ENCODE results near the gene SSH2. TPM values are rescaled to one million over a fixed set of nuclear protein-coding genes. Genes with fewer than 3 reads are reported as not detected.

SSH2 gene
- total RNA-seq, 1 donor from 2014 or later, result 21.9 TPM

DNA sequence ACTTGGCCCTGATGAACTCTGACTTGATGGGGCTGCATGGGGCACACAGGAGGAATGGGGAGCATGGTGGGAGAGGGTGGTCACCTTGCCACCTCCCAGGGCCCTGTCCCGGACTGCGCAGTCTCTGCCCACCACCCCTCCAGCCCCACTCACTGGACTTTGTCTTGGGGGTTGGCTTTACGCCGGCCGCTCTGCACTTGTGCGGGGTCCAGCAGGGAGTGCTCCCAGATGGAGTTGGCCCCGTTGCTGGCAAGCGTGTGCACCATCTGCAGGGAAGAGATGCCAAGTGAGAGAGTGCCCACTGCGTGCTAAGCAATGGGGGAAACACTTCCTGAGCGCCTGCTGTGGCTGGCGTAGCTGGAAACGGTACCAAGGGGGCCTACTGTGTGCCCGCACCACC, 347.3 kb downstream of the SSH2 start:
- Mint-ChIP-seq H3K36me3 (ENCODE audit: unreplicated experiment) (peaks cover 13% of the 10 kb centered on the region), H3K9me3 (ENCODE audit: unreplicated experiment) (no peaks in the 10 kb centered on the region), H3K27ac (ENCODE audit: unreplicated experiment) (no peak overlapping the region), H3K4me1 (ENCODE audit: unreplicated experiment) (peaks cover 37% of the 10 kb centered on the region), H3K27me3 (ENCODE audit: unreplicated experiment) (no peaks in the 10 kb centered on the region), H3K4me3 (ENCODE audit: unreplicated experiment) (no peak overlapping the region)
- TF ChIP-seq, protein P1, sequence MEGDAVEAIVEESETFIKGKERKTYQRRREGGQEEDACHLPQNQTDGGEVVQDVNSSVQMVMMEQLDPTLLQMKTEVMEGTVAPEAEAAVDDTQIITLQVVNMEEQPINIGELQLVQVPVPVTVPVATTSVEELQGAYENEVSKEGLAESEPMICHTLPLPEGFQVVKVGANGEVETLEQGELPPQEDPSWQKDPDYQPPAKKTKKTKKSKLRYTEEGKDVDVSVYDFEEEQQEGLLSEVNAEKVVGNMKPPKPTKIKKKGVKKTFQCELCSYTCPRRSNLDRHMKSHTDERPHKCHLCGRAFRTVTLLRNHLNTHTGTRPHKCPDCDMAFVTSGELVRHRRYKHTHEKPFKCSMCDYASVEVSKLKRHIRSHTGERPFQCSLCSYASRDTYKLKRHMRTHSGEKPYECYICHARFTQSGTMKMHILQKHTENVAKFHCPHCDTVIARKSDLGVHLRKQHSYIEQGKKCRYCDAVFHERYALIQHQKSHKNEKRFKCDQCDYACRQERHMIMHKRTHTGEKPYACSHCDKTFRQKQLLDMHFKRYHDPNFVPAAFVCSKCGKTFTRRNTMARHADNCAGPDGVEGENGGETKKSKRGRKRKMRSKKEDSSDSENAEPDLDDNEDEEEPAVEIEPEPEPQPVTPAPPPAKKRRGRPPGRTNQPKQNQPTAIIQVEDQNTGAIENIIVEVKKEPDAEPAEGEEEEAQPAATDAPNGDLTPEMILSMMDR (IDR thresholded peaks at IDR 0.05), result no peak
- DNase-seq (ENCODE audit: extremely low spot score, unreplicated experiment), result no peak

DNA sequence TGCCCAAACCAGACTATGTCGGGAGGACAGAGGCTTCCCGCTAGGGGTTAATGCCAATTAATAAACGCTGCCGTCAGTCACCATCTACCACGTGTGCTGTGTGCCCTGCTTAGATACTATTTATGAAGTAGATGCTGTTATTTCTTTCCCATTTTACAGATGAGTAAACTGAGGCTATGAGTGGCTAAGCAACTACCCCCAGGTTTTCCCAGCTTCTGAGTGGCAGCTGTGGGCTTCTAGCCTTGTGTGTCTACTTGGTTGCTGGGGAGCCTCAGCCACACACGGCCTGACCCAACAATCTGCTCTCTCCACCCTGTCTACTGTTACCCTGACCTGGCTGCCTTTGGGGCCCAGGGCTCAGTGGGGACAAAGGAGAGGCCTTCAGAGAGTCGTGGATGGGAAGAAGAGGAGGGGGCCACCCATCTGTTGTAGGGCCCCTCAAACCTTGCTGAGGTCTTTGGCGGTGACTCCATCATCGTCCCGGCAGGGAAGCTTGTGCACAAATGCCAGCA, 347.7 kb downstream of the SSH2 start:
- peaks cover 32% of the 10 kb centered on the region for H3K4me1 Mint-ChIP-seq (ENCODE audit: unreplicated experiment)
- no peak overlapping the region for H3K4me3 Mint-ChIP-seq (ENCODE audit: unreplicated experiment)
- no peak for DNase-seq (ENCODE audit: extremely low spot score, unreplicated experiment)
- no peaks in the 10 kb centered on the region for H3K27me3 Mint-ChIP-seq (ENCODE audit: unreplicated experiment)
- peaks cover 15% of the 10 kb centered on the region for H3K36me3 Mint-ChIP-seq (ENCODE audit: unreplicated experiment)
- H3K9me3 Mint-ChIP-seq (ENCODE audit: unreplicated experiment), result no peaks in the 10 kb centered on the region
- TF ChIP-seq, protein P1 (IDR thresholded peaks at IDR 0.05), result no peak
- no peak overlapping the region for H3K27ac Mint-ChIP-seq (ENCODE audit: unreplicated experiment)

DNA sequence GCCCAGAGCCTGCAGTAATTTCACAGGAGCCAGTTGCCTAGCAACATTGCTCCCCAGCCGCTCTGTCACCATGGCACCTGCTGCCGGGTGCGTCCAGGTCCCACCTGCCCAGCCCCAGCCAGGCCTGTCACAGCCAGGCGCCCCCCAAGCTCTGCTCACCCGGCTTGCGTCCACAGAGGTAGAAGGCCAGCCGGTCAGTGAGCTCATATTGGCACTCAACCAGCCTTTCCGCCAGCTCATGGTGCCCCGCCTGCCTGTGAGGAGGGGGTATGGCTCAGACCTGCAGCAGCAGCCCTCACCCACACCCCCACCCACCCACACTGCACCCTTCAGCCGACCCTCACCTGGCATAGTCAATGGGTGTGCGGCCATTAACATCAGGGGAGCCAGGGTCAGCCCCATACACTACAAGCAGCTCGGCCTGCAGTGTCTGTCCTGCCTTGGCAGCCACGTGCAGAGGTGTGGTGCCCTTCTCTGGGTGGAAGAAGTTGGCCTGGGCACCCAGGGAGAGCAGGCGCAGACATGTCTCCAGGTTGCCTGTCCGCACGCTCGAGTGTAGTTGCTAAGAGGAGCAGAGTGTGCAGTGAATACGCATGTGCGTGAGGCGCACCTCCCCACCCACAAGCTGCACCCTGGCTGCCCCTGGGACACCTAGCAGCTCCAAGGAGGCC, 348.3 kb downstream of the SSH2 start:
- H3K27me3 Mint-ChIP-seq (ENCODE audit: unreplicated experiment), result no peaks in the 10 kb centered on the region
- TF ChIP-seq, protein P1 (IDR thresholded peaks at IDR 0.05), result no peak
- peaks cover 15% of the 10 kb centered on the region for H3K36me3 Mint-ChIP-seq (ENCODE audit: unreplicated experiment)
- H3K9me3 Mint-ChIP-seq (ENCODE audit: unreplicated experiment), result no peaks in the 10 kb centered on the region
- H3K4me3 Mint-ChIP-seq (ENCODE audit: unreplicated experiment), result no peak overlapping the region
- H3K4me1 Mint-ChIP-seq (ENCODE audit: unreplicated experiment), result peaks cover 32% of the 10 kb centered on the region
- DNase-seq (ENCODE audit: extremely low spot score, unreplicated experiment), result no peak
- H3K27ac Mint-ChIP-seq (ENCODE audit: unreplicated experiment), result no peak overlapping the region

DNA sequence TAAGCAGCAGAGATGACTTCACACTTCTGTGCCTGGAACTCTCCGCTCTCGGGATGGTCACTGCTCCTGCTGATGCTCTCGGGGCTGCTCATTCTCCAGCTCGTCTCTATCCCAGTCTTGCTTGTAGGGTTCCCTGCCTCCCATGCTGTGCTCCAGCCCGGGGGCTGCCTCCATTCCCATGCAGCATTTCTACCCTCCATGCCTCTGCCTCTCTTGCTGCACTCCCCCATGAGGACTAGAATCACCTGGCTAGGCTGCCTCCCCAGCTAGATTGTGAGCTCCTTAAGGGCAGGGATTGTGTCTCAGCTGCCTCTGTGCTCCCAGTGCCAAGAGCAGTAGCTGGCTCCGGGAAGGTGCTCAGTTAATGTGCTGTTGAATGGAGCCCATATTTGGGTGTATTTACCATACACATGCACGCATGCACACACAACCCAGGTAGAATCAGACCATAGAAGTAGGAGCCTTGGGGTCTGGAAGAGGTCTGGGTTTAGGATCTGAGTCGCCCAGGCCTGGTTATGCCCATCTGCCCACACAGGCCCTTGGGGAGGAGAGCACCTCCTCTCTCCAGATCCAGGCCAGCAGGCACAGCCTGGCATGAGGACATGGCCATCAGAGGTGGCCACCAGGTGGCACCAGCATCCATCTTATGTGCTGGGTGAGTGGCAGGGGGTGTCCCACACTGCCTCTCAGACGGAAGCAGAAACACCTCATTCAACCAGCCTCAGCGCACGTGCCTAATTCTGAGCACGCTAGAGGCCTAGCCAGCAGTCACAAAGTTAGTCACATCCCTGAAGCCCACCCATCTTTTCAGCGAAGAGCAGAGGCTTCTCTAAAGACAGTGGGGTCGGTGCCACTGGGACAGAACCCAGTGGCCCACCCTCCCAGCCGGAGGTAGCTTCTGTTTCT, 349.9 kb downstream of the SSH2 start:
- TF ChIP-seq, protein P1 (IDR thresholded peaks at IDR 0.05), result peak; percentile 94
- Mint-ChIP-seq H3K27me3 (ENCODE audit: unreplicated experiment) (no peaks in the 10 kb centered on the region), H3K36me3 (ENCODE audit: unreplicated experiment) (peaks cover 16% of the 10 kb centered on the region), H3K4me3 (ENCODE audit: unreplicated experiment) (no peak overlapping the region), H3K4me1 (ENCODE audit: unreplicated experiment) (peaks cover 20% of the 10 kb centered on the region), H3K27ac (ENCODE audit: unreplicated experiment) (peak overlapping the region; percentile 47), H3K9me3 (ENCODE audit: unreplicated experiment) (no peaks in the 10 kb centered on the region)
- peak; percentile 94 for DNase-seq (ENCODE audit: extremely low spot score, unreplicated experiment)

Measured in osteocyte (in vitro differentiated cells).